ENCODE measurements around the gene SBF1.
"Not testable (repeated sequence)": the region's sequence is repeated elsewhere in the genome, so short reads cannot be mapped to it uniquely, and the experiment has no call there.

SBF1 gene, protein sequence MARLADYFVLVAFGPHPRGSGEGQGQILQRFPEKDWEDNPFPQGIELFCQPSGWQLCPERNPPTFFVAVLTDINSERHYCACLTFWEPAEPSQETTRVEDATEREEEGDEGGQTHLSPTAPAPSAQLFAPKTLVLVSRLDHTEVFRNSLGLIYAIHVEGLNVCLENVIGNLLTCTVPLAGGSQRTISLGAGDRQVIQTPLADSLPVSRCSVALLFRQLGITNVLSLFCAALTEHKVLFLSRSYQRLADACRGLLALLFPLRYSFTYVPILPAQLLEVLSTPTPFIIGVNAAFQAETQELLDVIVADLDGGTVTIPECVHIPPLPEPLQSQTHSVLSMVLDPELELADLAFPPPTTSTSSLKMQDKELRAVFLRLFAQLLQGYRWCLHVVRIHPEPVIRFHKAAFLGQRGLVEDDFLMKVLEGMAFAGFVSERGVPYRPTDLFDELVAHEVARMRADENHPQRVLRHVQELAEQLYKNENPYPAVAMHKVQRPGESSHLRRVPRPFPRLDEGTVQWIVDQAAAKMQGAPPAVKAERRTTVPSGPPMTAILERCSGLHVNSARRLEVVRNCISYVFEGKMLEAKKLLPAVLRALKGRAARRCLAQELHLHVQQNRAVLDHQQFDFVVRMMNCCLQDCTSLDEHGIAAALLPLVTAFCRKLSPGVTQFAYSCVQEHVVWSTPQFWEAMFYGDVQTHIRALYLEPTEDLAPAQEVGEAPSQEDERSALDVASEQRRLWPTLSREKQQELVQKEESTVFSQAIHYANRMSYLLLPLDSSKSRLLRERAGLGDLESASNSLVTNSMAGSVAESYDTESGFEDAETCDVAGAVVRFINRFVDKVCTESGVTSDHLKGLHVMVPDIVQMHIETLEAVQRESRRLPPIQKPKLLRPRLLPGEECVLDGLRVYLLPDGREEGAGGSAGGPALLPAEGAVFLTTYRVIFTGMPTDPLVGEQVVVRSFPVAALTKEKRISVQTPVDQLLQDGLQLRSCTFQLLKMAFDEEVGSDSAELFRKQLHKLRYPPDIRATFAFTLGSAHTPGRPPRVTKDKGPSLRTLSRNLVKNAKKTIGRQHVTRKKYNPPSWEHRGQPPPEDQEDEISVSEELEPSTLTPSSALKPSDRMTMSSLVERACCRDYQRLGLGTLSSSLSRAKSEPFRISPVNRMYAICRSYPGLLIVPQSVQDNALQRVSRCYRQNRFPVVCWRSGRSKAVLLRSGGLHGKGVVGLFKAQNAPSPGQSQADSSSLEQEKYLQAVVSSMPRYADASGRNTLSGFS (N-terminal part only)
- 780 to 781 reads per million in 2 donors for total RNA-seq

GRCh38 chr22:50474710-50475651 is at the start of gene SBF1:
Gene SBF1 (minus strand): TSS chr22:50475035. CDS start chr22:50474840, 195 bp downstream.
- peak; percentile 83 for DNase-seq

- DNase-seq, result no peak
Observed at GRCh38 chr22:50523806-50524675, 49.2 kb upstream of the SBF1 start.

DNA sequence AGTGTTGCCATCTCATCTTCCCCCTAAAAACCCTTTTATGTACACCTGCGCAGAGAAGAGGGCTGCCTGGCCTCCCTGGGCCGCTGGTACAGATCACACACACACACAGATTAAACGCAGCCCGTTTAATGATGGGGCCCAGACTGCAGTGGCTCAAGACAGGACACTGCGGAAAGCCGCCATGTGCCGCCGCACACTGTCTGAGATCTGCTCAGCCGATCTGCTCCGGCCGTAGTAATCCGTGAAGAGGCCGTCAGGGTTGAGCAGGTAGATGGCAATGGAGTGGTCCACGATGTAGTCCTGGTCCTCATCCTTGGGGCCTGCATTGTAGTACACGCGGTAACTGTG is 48.6 kb upstream of the SBF1 start:
- no peak for DNase-seq

GRCh38 chr22:50522806-50523438 is 48.1 kb upstream of the SBF1 start:
- DNase-seq, result no peak

GRCh38 chr22:50522208-50522805 is 47.5 kb upstream of the SBF1 start:
- no peak for DNase-seq

GRCh38 chr22:50521710-50522109 is 46.9 kb upstream of the SBF1 start:
- DNase-seq, result no peak

- DNase-seq, result no peak
Observed at GRCh38 chr22:50520826-50521453, 46.1 kb upstream of the SBF1 start.

- DNase-seq, result not testable (repeated sequence)
Observed at GRCh38 chr22:50520184-50520583, 45.3 kb upstream of the SBF1 start.

GRCh38 chr22:50519151-50519550 is 44.3 kb upstream of the SBF1 start:
- DNase-seq, result no peak

GRCh38 chr22:50518606-50519005 is 43.8 kb upstream of the SBF1 start:
- no peak for DNase-seq

DNA sequence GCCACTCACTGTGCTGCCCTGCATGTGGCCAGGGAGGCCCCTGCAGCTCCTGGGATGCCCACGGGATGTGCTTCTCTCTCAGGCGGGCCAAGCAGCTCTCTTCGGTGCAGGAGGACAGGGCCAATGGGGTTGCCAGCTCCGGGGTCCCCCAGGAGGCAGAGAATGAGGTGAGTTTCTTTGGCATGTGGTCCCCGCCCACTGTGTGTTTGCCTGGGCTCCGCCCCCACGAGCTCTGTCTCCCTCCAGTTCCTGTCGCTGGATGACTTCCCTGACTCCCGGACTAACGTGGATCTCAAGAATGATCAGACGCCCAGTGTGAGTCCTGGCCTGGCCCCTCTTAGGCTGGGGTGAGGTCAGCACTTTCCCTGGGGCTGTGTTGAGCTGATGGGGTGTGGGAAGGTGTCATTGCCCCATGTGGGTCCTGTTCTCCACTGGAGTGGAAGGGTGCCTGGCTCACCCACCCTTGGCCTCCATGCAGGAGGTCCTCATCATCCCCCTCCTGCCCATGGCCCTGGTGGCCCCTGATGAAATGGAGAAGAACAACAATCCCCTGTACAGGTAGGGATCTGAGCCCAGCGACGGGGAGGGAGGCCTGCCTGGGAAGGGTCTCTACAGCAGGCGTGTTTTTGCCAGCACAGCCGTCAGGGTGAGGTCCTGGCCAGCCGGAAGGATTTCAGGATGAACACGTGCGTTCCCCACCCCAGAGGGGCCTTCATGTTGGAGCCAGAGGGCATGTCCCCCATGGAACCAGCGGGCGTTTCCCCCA is 42.8 kb upstream of the SBF1 start:
- DNase-seq, result no peak

DNA sequence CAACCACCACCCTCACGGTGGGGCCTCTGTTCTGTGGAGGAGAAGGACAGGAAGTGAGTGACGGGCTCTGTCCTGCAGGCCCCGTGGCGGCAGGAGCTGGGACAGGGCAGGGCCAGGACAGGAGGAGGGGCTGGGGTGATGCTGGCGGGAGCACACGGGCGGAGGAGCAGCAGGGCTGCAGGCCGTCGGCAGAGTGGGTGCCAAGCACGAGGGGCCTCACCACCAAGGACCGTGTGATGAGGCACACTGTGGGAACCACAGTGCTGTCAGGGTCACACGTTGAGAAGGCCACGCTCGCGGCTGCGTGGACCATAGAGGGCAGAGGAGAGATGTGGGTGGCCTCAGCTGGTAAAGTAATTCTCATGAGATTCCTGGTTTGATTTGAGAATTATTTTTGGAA is 42.1 kb upstream of the SBF1 start:
- no peak for DNase-seq

DNA sequence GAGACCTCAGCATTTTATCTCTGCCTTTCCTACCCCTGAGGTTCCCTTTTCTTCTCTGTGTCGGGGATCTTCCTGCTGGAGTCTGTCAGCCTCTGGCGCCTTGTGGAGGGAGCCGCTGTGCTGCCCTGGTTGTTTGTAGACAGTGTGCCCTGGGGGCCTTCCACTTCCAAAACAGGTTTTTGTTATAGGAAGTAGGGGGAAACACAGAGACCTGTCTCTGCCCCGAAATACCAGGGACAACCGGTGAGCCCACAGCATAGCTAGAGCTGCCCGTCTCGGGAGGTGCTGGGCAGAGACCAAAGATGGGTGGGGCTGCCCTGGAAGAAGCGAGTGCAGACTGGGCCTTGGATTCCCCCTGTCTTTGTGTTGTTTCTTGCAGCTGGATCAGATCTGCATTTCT is 41.2 kb upstream of the SBF1 start:
- no peak for DNase-seq

DNA sequence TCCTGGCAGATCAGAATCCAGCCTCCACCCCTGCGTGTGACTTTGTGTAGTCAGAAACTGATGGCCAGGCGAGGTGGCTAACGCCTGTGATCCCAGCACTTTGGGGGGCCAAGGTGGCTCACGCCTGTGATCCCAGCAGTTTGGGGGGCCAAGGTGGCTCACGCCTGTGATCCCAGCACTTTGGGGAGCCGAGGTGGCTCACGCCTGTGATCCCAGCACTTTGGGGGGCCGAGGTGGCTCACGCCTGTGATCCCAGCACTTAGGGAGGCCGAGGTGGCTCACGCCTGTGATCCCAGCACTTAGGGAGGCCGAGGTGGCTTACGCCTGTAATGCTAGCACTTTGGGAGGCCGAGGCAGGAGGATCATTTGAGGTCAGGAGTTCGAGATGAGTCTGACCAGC is 38.3 kb upstream of the SBF1 start:
- no peak for DNase-seq

DNA sequence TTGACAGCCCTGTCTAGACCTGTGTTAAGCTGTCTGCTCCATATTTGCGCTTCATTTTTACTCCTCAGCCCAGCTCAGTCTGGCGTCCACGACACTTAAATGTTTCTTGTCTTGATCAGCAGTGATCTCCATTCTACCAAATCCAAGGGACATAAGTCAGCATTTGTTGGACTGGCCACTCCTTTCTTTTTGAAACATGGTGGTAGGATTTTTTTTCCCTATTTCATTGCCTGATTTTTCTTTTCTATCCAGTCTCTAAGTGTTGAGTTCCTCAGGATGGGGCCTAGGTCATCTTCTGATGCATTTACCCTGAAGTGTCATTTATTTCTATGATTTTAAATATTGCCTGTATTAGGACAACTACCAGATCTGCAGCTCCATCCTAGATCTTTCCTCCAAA is 34.1 kb upstream of the SBF1 start:
- no peak for DNase-seq

GRCh38 chr22:50507991-50508884 is 33.4 kb upstream of the SBF1 start, which contains the start of gene NCAPH2:
Gene NCAPH2 (plus strand): TSS chr22:50508224. CDS start chr22:50508338, 114 bp downstream.
- peak; percentile 100 for DNase-seq

DNA sequence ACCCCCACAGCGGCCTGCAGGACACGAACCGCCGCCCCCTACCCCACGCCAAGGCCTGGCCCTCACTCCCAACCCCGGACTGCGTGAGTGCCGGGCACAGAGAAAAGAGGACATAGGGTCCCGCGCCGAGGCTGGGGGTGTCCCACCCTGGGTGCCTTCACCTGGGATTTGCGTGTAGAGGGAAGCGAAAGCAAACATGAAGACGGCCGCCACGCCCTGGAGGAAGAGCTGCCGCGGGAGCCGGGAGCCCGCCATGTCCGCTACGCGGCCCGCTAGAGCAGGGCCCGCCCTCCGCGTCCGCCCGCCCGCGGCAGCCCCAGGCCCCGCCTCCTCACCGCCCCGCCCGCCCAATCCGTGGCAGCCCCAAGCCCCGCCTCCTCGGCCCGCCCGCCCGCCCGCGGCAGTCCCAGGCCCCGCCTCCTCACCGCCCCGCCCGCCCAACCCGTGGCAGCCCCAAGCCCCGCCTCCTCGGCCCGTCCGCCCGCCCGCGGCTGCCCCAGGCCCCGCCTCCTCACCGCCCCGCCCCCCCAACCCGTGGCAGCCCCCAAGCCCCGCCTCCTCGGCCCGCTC is 32.7 kb upstream of the SBF1 start, which contains the start of gene LMF2:
LMF2 (minus strand) TSS at position 282 of the 570 bp plus-strand sequence; CDS start at position 255, 27 bp downstream.
- DNase-seq, result peak; percentile 100
